K562 (cell line): ENCODE data around the gene TOR1AIP2. TPM values are rescaled to one million over a fixed set of nuclear protein-coding genes. Genes with fewer than 3 reads are reported as not detected.

ENCODE experiments used
- ATAC-seq: fragments of 200-7000 bp; cut with Tn5 transposase; 3 replicates; pipeline ENCODE4 v1.9.1; 2020; ENCODE audit warnings: moderate library complexity
- BruUV-seq: library from RNA; stranded (reverse); fragments of 400-500 nt; replicated peaks from 2 replicates; lab custom pipeline; 2021; lab: Mats Ljungman, UMichigan
- CTCF ChIA-PET: fragments of 300-600 bp; formaldehyde crosslinking; extraction: SDS; loops from one replicate; lab custom pipeline; 2021; ENCODE audit warnings: low intra/inter-chr PET ratio; lab: Yijun Ruan, JAX
- POLR2A ChIA-PET: fragments of 300-600, 350-650 bp; sonication (Branson Sonifier 250); formaldehyde crosslinking; extraction: SDS; loops from one replicate; lab custom pipeline; 2021; ENCODE audit warnings: antibody characterized with exemption, inconsistent platforms; lab: Yijun Ruan, JAX
- DNase-seq, 4 experiments: peaks; one replicate each; pipeline versions ENCODE4 v3.0.0 to v3.0.0-alpha.2; 2011 to 2018; ENCODE audit warnings: low spot score in 3 of 4, mixed read lengths in 3 of 4; ENCODE audit errors: extremely low read depth in 1 of 4
- FAIRE-seq: peaks from 2 replicates; lab custom pipeline; 2011; peaks lifted over from hg19 to GRCh38; lab: Jason Lieb, UNC
- H2AFZ ChIP-seq: 2 replicates; pipeline ENCODE4 v1.6.0; 2011; ENCODE audit warnings: low read depth, low read length, control low read depth, inconsistent platforms
- H3K27ac ChIP-seq: fragments of 200-600 bp; 3 replicates; pipeline ENCODE4 v1.8.0; 2011; ENCODE audit warnings: low read depth, mild to moderate bottlenecking, control low read depth, inconsistent platforms, low read length, moderate library complexity, mixed read lengths; ENCODE audit errors: extremely low read depth
- H3K27me3 ChIP-seq, 2 experiments: fragments of 300-600 bp in 1 of 2; 2 replicates in 1 of 2; 3 replicates in 1 of 2; pipeline versions ENCODE4 v1.6.0 to v1.8.0; 2011; ENCODE audit warnings: inconsistent platforms in 2 of 2, low read length in 2 of 2, mild to moderate bottlenecking in 1 of 2, mixed read lengths in 1 of 2, moderate library complexity in 1 of 2; ENCODE audit not compliant: control insufficient read depth in 2 of 2, insufficient read depth in 2 of 2
- H3K36me3 ChIP-seq: fragments of 300-600 bp; 3 replicates; pipeline ENCODE4 v1.8.0; 2011; ENCODE audit warnings: mild to moderate bottlenecking, low read length, inconsistent platforms; ENCODE audit not compliant: control insufficient read depth, insufficient read depth
- H3K4me1 ChIP-seq, 2 experiments: fragments of 200-600 bp in 1 of 2; replicated peaks in 1 of 2; 2 replicates in 1 of 2; 3 replicates in 1 of 2; pipeline versions ENCODE4 v1.5.1 to v1.8.0; 2011; ENCODE audit warnings: inconsistent platforms in 2 of 2, low read length in 2 of 2, mild to moderate bottlenecking in 1 of 2, mixed read lengths in 1 of 2, moderate library complexity in 1 of 2; ENCODE audit not compliant: control insufficient read depth in 2 of 2, insufficient read depth in 2 of 2
- H3K4me2 ChIP-seq: 2 replicates; pipeline ENCODE4 v1.6.1; 2011; ENCODE audit warnings: low read length, control low read depth, inconsistent platforms, mixed read lengths; ENCODE audit not compliant: insufficient read depth
- H3K4me3 ChIP-seq: fragments of 200-600 bp; sonication (generic), shearing (Covaris generic); 2 replicates; pipeline ENCODE4 v1.5.1; 2016; ENCODE audit warnings: control low read depth, inconsistent platforms
- H3K79me2 ChIP-seq: fragments of 200-600 bp; 3 replicates; pipeline ENCODE4 v1.8.0; 2011; ENCODE audit warnings: low read length, inconsistent platforms; ENCODE audit not compliant: control insufficient read depth, insufficient read depth
- H3K9ac ChIP-seq, 2 experiments: 2 replicates each; pipeline versions ENCODE4 v1.6.0 to v1.6.1; 2011; ENCODE audit warnings: low read depth in 2 of 2, low read length in 2 of 2, control low read depth in 1 of 2, inconsistent platforms in 1 of 2, mild to moderate bottlenecking in 1 of 2, mixed read lengths in 1 of 2; ENCODE audit not compliant: insufficient read depth in 1 of 2
- H3K9me1 ChIP-seq: one replicate; pipeline ENCODE4 v1.6.0; 2011; ENCODE audit warnings: inconsistent platforms, mild to moderate bottlenecking, low read length, moderate library complexity; ENCODE audit not compliant: control insufficient read depth, insufficient read depth
- H3K9me3 ChIP-seq: replicated peaks from 2 replicates; pipeline ENCODE4 v1.5.1; 2011; ENCODE audit warnings: low read depth, low read length, inconsistent platforms; ENCODE audit not compliant: control insufficient read depth, insufficient read depth
- H4K20me1 ChIP-seq: replicated peaks from 2 replicates; pipeline ENCODE4 v1.6.1; 2011; ENCODE audit warnings: low read length, inconsistent platforms, mixed read lengths; ENCODE audit not compliant: control insufficient read depth, insufficient read depth
- C11orf30 ChIP-seq: fragments of 450-650 bp; IDR thresholded peaks from 2 replicates; pipeline ENCODE4 v1.6.1; 2016; ENCODE audit warnings: low read depth, mild to moderate bottlenecking
- CBFB ChIP-seq: sonication (generic); formaldehyde crosslinking; IDR thresholded peaks from 2 replicates; pipeline ENCODE4 v1.4.0; 2020; ENCODE audit warnings: mild to moderate bottlenecking, missing genetic modification reagents
- CBX3 ChIP-seq, 2 experiments: IDR thresholded peaks; 1 replicate in 1 of 2; 2 replicates in 1 of 2; pipeline ENCODE4 v1.6.1; 2012; ENCODE audit warnings: inconsistent platforms in 2 of 2, low read length in 2 of 2, borderline replicate concordance in 1 of 2, control low read depth in 1 of 2
- CHD1 ChIP-seq: fragments of 200-600 bp; sonication (generic); IDR thresholded peaks from one replicate; pipeline ENCODE4 v1.6.1; 2012; ENCODE audit warnings: mild to moderate bottlenecking, moderate library complexity, low read length, inconsistent platforms
- DEAF1 ChIP-seq: fragments of 450-650 bp; formaldehyde crosslinking; IDR thresholded peaks from 2 replicates; pipeline ENCODE4 v1.4.0; 2020; ENCODE audit warnings: mild to moderate bottlenecking, moderate library complexity
- DIDO1 ChIP-seq: fragments of 450-650 bp; IDR thresholded peaks from 2 replicates; pipeline ENCODE4 v1.6.1; 2016; ENCODE audit warnings: low read depth, missing biosample characterization, missing genetic modification characterization
- RAD21 ChIP-seq, 2 experiments: fragments of 250-450 bp in 1 of 2; fragments of 450-650 bp in 1 of 2; sonication (Bioruptor Pico) in 1 of 2; formaldehyde crosslinking in 1 of 2; IDR thresholded peaks in 1 of 2; conservative IDR thresholded peaks in 1 of 2; 2 replicates each; pipeline versions ENCODE4 v1.4.0 to v1.8.0; 2020 to 2022; ENCODE audit warnings: mild to moderate bottlenecking in 2 of 2, moderate library complexity in 1 of 2
- RBBP5 ChIP-seq: fragments of 200-600 bp; sonication (generic); IDR thresholded peaks from 2 replicates; pipeline ENCODE4 v1.6.1; 2012; ENCODE audit warnings: borderline replicate concordance, mild to moderate bottlenecking, low read length, control low read depth, inconsistent platforms; ENCODE audit not compliant: insufficient read depth, poor library complexity, severe bottlenecking
- RBM39 ChIP-seq: fragments of 200-400 bp; formaldehyde crosslinking; optimal IDR thresholded peaks from 2 replicates; pipeline ENCODE3; 2018; ENCODE audit warnings: low read depth, low read length
- SIN3A ChIP-seq, 2 experiments: fragments of 150-350 bp in 1 of 2; IDR thresholded peaks; 2 replicates each; pipeline ENCODE4 v1.6.1; 2011 to 2016; ENCODE audit warnings: borderline replicate concordance in 2 of 2, low read depth in 2 of 2, low read length in 2 of 2, mild to moderate bottlenecking in 2 of 2, moderate library complexity in 2 of 2; ENCODE audit not compliant: control insufficient read depth in 1 of 2
- ZNF12 ChIP-seq: sonication (generic); formaldehyde crosslinking; IDR thresholded peaks from 2 replicates; pipeline ENCODE4 v1.4.0; 2020; ENCODE audit warnings: mild to moderate bottlenecking, missing genetic modification reagents
- WGBS: fragments of 100-300 bp; shearing (Covaris generic); methylation state at CpG from one replicate; pipeline ENCODE4 v1.1.6; 2016; ENCODE audit warnings: low coverage, mixed read lengths; ENCODE audit not compliant: insufficient coverage; ENCODE audit errors: missing lambda C conversion rate; 5-methylcytosine and 5-hydroxymethylcytosine counted together
- in situ Hi-C: fragments of 300-500 bp; cut with MboI; formaldehyde crosslinking; loops from 4 replicates; pipeline ENCODE4 v1.15.0; 2018; ENCODE audit warnings: inconsistent platforms, mixed read lengths
- intact Hi-C: fragments of 100-400 bp; cut with micrococcal nuclease; formaldehyde crosslinking; loops from 2 replicates; pipeline ENCODE4 v1.14.2; 2022
- polyA plus RNA-seq, 8 experiments: library from polyadenylated mRNA; depleted of rRNA in 4 of 8; stranded (reverse) in 5 of 8; unstranded in 3 of 8; fragments of >200 nt; fragmentation: Nextera tagmentation in 2 of 8; fragmentation: Illumina TruSeq in 1 of 8; extraction: Ambion mirVana in 2 of 8; extraction: Trizol in 1 of 8; gene quantifications; 2 replicates each; pipeline versions ENCODE4 v1.2.1 to v1.2.3, GENCODE V29; 2011 to 2014; ENCODE audit warnings: inconsistent platforms in 1 of 8, missing spikeins in 1 of 8
- total RNA-seq, 7 experiments: library from RNA; depleted of rRNA in 6 of 7; stranded (reverse); fragments of >200 nt in 6 of 7; fragmentation: Illumina TruSeq in 2 of 7; extraction: Trizol in 2 of 7; gene quantifications; 2 replicates each; pipeline versions ENCODE4 v1.2.1 to v1.2.3, GENCODE V29; 2011 to 2021; ENCODE audit warnings: low replicate concordance in 1 of 7
- TF ChIP-seq, protein P1 (sequence below), 3 experiments: fragments of 200-800 bp in 1 of 3; fragments of 250-450 bp in 1 of 3; fragments of 450-650 bp in 1 of 3; sonication (Bioruptor Pico) in 1 of 3; sonication (Bioruptor generic) in 1 of 3; formaldehyde crosslinking in 1 of 3; IDR thresholded peaks; 2 replicates each; pipeline versions ENCODE4 v1.6.1 to v1.8.0; 2016 to 2022; ENCODE audit warnings: mild to moderate bottlenecking in 2 of 3, missing genetic modification characterization in 2 of 3, missing compliant biosample characterization in 1 of 3, moderate library complexity in 1 of 3

The TOR1AIP2 gene
- total and polyA plus RNA-seq, 9 of the 15 experiments (the other 6 are each of a cell fraction or from before 2014, with no cell fraction given) = 16.7 to 122 (median 41.4) TPM

DNA sequence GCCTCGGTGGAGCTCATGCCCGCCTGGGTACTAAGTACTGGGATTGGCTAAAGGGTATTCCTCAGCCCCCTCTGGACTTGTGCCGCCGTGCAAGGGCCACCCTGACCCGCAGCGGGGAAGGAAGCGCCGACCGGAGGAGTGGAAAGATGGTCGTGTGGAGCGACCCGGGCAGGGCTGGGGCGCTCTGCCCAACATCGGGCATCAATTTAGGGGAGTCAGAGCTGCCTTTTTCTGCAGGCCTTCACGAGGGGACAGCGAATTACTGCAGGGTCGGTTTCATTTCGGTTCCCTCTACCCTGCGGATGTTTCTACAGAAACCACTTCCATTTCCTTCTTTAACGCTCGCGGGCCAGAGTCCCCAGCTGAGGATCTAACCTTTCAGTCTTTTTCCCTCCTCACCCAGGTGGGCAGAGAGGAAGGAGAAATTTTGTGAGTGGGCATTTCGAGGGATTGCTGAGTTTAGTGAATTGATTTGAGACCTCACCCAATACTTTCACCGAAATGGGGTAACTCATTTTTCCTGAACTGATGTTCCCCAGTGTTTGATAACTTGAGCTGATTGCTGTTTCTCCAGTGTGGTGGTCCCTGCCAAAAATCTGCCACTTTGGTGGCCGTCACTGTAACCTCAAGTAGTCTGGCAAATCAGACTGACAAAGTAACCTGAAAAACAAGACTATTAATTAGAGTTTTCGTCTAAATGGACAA, 5.6 kb upstream of the TOR1AIP2 start:
- H3K27me3 ChIP-seq = no peaks in the 10 kb centered on the region
- POLR2A ChIA-PET = interaction anchor here (0.6 to 2.1 kb wide), 26 partner anchors 9 to 319 kb away, joined by 3 to 15 read pairs (median 4); partner anchors contain the start of gene CEP350
- in situ Hi-C loops (no loop called here), intact Hi-C loops (loop anchor here (2.0 to 10.0 kb wide), 2 partner anchors 72 to 172 kb away; partner anchors contain the start of gene CEP350)
- H3K27ac ChIP-seq = peak overlapping the region; percentile 98
- no peaks in the 10 kb centered on the region for H3K9me3 ChIP-seq
- BruUV-seq = no TSS peak
- WGBS = under 1% methylated on average over 26 of the region's 26 CpGs
- H3K4me1 ChIP-seq = peaks cover 9% of the 10 kb centered on the region in 2 experiments; a peak in 4 of 5 replicates
- ATAC-seq = no peak
- peaks cover 37% of the 10 kb centered on the region; the same call in 2 of the 3 replicates for H3K36me3 ChIP-seq
- peaks cover 49% of the 10 kb centered on the region for H3K79me2 ChIP-seq
- peak overlapping the region; percentile 98 for H2AFZ ChIP-seq
- no peaks in the 10 kb centered on the region for H3K9me1 ChIP-seq
- DNase-seq = no peak
- peak overlapping the region; percentile 97 to 98 for H3K9ac ChIP-seq
- CTCF ChIA-PET = no interaction called here
- H4K20me1 ChIP-seq = no peaks in the 10 kb centered on the region
- peak overlapping the region; percentile 98 for H3K4me2 ChIP-seq
- H3K4me3 ChIP-seq = peak overlapping the region; percentile 87
- no peak for FAIRE-seq
- TF ChIP-seq RBM39 = peak; percentile 71
- peak; percentile 50 for TF ChIP-seq CHD1
- TF ChIP-seq RBBP5 = peak; percentile 14
- peak; percentile 70 for TF ChIP-seq CBFB (CRISPR knock-in tag)
- TF ChIP-seq ZNF12 (CRISPR knock-in tag) = 0 out of 2 replicates have a peak, but pooled peaks have one; percentile 63
- no peak for TF ChIP-seq DEAF1 (CRISPR knock-in tag)
- TF ChIP-seq CBX3 (IDR thresholded peaks at IDR 0.05; ENCODE audit: borderline replicate concordance in 1 of 2, low read length in 2 of 2) = no peak
- TF ChIP-seq DIDO1 = no peak
- TF ChIP-seq SIN3A (IDR thresholded peaks at IDR 0.05; ENCODE audit: borderline replicate concordance in 2 of 2, control insufficient read depth in 1 of 2, low read depth in 2 of 2, low read length in 2 of 2) = 0 out of 4 replicates have a peak, but pooled peaks of 1 of the 2 experiments have one; percentile 20
- TF ChIP-seq C11orf30 = no peak
- TF ChIP-seq, protein P1, sequence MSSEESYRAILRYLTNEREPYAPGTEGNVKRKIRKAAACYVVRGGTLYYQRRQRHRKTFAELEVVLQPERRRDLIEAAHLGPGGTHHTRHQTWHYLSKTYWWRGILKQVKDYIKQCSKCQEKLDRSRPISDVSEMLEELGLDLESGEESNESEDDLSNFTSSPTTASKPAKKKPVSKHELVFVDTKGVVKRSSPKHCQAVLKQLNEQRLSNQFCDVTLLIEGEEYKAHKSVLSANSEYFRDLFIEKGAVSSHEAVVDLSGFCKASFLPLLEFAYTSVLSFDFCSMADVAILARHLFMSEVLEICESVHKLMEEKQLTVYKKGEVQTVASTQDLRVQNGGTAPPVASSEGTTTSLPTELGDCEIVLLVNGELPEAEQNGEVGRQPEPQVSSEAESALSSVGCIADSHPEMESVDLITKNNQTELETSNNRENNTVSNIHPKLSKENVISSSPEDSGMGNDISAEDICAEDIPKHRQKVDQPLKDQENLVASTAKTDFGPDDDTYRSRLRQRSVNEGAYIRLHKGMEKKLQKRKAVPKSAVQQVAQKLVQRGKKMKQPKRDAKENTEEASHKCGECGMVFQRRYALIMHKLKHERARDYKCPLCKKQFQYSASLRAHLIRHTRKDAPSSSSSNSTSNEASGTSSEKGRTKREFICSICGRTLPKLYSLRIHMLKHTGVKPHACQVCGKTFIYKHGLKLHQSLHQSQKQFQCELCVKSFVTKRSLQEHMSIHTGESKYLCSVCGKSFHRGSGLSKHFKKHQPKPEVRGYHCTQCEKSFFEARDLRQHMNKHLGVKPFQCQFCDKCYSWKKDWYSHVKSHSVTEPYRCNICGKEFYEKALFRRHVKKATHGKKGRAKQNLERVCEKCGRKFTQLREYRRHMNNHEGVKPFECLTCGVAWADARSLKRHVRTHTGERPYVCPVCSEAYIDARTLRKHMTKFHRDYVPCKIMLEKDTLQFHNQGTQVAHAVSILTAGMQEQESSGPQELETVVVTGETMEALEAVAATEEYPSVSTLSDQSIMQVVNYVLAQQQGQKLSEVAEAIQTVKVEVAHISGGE (CRISPR knock-in tag; IDR thresholded peaks at IDR 0.05) = no peak; a peak in 1 of 6 replicates
- no peak for TF ChIP-seq RAD21 (CRISPR knock-in tag; conservative IDR thresholded peaks at IDR 0.05 in 1 of 2, IDR thresholded peaks at IDR 0.05 in 1 of 2)
